ENCODE results near the gene AMZ1.
"Not testable (repeated sequence)": the region's sequence is repeated elsewhere in the genome, so short reads cannot be mapped to it uniquely, and the experiment has no call there.

Gene AMZ1

GRCh38 chr7:2729893-2730716 is 42.1 kb downstream of the AMZ1 start:
- no peak for DNase-seq

- DNase-seq, result no peak
Measured at GRCh38 chr7:2730846-2731770, 43.1 kb downstream of the AMZ1 start.

- DNase-seq, result no peak
Measured at GRCh38 chr7:2732388-2732787, 44.4 kb downstream of the AMZ1 start.

DNA sequence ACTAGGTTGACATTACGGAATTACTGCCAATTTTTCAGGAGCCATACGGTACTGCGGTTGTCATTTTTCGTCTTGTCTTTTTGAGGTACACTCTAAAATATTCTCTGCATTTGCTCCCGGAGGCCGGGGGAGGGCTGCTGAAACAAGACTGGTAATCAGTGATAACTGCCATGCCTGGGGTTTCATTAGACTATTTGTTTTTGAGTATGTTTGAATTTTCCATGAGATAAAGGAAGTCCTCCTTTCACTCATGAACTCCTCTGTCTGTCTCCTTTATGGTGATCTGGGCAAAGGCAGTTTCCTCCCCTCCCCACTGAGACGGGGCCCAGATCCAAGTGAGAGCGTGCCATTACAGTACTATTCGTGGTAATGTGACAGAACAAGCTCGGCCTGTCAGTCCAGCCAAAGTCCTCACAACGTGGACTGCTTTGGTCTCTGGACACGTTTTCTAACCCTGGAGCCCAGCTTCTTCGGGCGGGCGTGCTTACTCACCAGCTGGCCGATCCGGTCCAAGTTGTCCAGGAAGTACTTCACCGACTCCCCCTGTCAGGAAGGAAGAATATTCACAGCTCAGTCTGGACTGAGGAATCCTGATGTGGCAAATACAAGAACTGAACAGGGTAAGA is 45.1 kb downstream of the AMZ1 start:
- no peak for DNase-seq

DNA sequence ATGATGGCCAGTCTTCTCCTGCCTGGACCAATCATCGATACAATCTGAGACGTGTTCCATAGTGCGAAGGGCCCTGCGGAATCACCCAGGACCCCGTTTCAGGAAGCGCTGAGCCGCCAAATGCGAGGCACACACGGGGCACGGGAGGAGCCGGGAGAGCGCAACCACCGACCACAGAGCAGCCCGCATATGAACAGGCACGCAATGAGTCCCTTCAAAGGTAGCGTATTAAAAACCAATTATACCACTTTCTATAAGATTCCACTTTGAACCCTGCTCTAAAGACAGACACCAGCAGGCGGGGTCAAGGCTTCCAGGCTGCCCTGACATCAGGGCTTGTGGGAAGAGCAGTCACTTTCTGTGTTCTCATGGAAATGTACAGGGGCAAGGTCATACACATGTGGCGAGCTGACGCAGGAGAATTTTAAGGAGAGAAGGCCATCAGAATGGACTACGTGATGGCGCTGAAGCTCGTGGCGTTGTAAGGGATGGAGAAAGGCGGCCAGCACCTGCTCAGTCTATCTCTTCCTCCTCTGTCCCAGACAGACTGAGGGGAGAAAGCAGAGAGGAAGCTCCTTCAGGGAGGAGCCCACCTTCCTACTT is 46.2 kb downstream of the AMZ1 start:
- DNase-seq, result no peak

DNA sequence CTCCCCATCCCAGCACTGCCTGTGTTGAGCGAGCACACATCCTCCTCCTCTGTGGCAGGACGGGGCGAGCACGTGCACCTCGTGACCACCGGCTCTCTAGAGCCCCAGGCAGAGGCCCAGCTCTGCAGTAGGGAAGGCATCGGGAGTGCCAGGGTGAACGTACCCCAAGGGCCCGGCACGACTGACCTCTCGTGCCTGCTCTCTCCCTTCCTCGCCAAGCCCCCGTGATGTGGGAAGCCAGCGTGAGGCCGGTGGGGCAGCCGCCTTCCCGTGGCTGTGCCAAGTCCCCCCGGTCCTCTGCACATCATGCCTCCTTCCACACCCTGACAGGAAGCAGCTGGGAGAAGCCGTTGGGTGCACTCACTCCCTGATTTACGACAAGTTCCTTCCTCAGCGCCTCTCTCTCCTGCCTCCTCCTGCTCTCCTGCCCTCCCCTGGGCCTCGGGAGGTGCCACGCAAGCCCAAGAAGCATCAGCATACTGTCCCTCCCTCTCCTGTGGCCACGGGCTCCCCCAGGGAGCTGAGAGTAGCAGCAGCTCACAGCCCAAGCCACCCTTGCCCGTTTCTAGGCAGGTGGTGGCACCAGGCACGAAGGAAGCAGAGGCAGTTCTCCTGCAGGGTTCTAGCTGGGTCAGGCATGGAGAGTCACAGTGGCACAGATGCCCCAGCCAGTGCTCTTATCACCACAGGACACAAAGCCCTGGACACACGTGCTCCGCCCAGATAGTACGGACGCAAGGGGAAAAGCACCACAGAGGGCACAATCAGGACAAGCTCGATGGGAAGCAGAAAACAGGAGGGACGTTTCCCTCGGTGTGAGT is 47.0 kb downstream of the AMZ1 start:
- DNase-seq, result no peak

GRCh38 chr7:2735744-2736143 is 47.7 kb downstream of the AMZ1 start:
- DNase-seq, result no peak

DNA sequence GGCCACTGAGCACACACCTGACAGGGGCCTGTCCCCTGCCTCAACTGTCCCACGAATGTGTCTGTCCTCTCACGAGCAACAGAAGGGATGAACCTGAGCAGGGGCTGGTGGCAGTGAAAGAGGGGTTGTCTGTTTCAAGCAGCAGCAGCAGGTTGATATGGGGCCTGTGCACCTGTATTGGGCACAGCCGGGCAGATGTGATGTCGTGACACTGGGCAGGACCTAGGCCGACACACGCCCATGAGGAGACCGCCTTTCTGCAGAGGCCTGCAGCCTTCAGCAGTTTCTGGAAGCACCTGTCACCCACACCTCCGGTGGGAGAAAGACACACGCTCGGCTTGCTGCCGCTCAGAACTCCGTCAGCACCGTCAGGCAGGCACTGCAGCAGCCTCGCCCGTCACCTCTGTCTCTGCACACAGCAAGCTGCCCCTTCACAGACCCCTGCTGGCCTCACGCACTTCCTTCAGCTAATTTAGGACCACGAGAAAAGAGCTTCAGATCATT is 48.5 kb downstream of the AMZ1 start:
- no peak for DNase-seq

GRCh38 chr7:2737005-2737743 is 49.2 kb downstream of the AMZ1 start:
- not testable (repeated sequence) for DNase-seq

DNA sequence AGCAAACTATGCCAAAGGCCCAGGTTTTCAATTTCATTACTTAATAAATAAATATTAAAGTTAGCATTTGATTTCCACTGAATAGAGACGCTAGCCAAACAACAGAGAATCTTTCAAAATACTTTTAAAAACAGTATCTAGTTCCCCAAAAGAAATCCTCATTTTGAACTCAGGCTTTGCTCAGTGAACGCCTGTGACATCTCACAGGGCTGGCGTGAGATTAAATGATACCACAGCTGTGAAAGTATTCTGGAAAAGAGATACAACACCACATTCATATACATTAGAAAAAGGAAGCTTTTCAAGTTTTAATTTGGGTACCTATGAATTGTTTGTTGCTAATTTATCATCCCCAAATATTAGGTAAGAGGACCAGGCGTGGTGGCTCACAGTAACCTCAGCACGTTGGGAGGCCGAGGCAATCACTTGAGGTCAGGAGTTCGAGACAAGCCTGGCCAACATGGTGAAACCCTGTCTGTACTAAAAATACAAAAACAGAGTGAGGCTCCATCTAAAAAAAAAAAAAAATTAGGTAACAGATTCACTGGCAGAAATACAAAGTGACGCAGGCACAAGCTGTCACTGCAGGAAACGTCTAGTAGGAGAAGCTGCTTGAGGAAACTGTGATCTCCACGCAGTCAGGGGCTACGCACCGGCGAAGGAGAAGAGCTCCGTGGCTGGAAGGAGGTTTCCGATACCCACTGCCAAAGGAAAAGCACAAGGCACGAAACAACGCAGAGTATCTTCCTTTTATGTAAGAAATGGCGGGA is 50.0 kb downstream of the AMZ1 start:
- DNase-seq, result no peak

GRCh38 chr7:2738766-2739549 is 51.0 kb downstream of the AMZ1 start:
- DNase-seq, result no peak

DNA sequence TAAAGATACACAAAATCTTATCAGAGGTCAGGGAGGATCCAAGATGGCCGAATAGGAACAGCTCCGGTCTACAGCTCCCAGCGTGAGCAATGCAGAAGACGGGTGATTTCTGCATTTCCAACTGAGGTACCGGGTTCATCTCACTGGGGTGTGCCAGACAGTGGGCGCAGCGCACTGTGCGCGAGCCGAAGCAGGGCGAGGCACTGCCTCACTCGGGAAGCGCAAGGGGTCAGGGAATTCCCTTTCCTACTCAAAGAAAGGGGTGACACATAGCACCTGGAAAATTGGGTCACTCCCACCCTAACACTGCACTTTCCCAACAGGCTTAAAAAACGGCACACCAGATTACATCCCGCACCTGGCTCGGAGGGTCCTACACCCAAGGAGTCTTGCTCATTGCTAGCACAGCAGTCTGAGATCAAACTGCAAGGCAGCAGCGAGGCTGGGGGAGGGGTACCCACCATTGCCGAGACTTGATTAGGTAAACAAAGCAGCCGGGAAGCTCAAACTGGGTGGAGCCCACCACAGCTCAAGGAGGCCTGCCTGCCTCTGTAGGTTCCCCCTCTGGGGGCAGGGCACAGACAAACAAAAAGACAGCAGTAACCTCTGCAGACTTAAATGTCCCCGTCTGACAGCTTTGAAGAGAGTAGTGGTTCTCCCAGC is 55.7 kb downstream of the AMZ1 start:
- not testable (repeated sequence) for DNase-seq

DNA sequence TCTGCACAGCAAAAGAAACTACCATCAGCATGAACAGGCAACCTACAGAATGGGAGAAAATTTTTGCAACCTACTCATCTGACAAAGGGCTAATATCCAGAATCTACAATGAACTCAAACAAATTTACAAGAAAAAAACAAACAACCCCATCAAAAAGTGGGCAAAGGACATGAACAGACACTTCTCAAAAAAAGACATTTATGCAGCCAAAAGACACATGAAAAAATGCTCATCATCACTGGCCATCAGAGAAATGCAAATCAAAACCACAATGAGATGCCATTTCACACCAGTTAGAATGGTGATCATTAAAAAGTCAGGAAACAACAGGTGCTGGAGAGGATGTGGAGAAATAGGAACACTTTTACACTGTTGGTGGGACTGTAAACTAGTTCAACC is 60.7 kb downstream of the AMZ1 start:
- DNase-seq, result not testable (repeated sequence)

- DNase-seq, result no peak
Measured at GRCh38 chr7:2750004-2750407, 62.0 kb downstream of the AMZ1 start.

GRCh38 chr7:2751086-2751485 is 63.1 kb downstream of the AMZ1 start:
- DNase-seq, result no peak

- no peak for DNase-seq
Measured at GRCh38 chr7:2753148-2753547, 65.1 kb downstream of the AMZ1 start.

GRCh38 chr7:2754086-2754485 is 66.1 kb downstream of the AMZ1 start:
- no peak for DNase-seq

DNA sequence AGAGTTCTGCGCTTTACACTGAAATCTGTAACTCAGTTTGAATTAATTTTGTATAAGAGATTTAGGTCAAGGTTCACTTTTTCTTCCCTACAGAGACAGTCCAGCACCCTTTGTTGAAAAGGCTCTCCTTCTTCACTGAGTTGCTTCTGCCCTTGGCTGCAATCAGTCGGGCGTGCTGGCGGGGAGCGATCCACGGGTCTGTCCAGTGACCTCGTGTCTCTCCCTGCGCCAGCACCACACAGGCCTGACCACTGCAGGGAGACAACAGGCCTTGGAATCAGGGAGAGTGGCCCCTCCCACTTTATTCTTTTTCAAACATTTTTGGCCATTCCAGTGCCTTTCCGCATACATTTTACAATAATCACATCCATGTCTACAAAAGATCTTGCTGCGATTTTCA is 66.9 kb downstream of the AMZ1 start:
- DNase-seq, result no peak

DNA sequence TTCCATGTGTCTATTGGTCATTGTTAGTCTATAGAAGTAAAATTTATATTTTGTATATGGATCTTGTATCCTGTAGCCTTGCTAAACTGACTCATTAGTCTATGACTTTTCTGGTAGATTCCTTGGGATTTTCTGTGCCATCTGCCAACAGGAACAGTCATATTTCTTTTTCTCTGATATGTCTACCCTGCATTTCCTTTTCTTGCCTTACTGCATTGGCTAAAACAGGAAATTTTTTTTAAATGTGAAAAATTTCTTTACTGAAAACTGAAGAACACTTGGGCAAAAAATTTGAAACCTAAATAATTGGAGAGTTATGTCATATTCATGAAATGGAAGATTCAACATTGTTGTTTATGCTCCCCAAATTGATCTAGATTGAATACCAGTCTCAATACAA is 67.5 kb downstream of the AMZ1 start:
- DNase-seq, result no peak

Data from NCI-H446 treated with DMSO at 0.1 percent for 48 hours (cell line).